Keratinocyte (primary cell): ENCODE results near the gene STRA6. TPM values are rescaled to one million over a fixed set of nuclear protein-coding genes. Genes with fewer than 3 reads are reported as not detected.

ENCODE experiments used
- DNase-seq: peaks from one replicate; pipeline ENCODE4 v3.0.0-alpha.2; 2011; ENCODE audit warnings: low read depth, missing footprints, low spot score
- FAIRE-seq: peaks from 2 replicates; lab custom pipeline; 2011; peaks lifted over from hg19 to GRCh38; lab: Jason Lieb, UNC
- H2AFZ ChIP-seq: 2 replicates; pipeline ENCODE4 v1.6.0; 2012; ENCODE audit warnings: low read length, control low read depth, inconsistent platforms; ENCODE audit not compliant: control insufficient read depth
- H3K27ac ChIP-seq: 2 replicates; pipeline ENCODE4 v1.5.1; 2011; ENCODE audit warnings: low read length; ENCODE audit not compliant: control insufficient read depth, insufficient read depth
- H3K27me3 ChIP-seq: 3 replicates; pipeline ENCODE4 v1.6.0; 2011; ENCODE audit warnings: low read length; ENCODE audit not compliant: control insufficient read depth, insufficient read depth; ENCODE audit errors: extremely low read depth
- H3K36me3 ChIP-seq, 2 experiments: 2 replicates in 1 of 2; 3 replicates in 1 of 2; pipeline ENCODE4 v1.5.1; 2011; ENCODE audit warnings: low read length in 2 of 2, mild to moderate bottlenecking in 1 of 2; ENCODE audit not compliant: control insufficient read depth in 2 of 2, insufficient read depth in 2 of 2; ENCODE audit errors: extremely low read depth in 1 of 2
- H3K4me1 ChIP-seq: 3 replicates; pipeline ENCODE4 v1.5.1; 2011; ENCODE audit warnings: low read length; ENCODE audit not compliant: control insufficient read depth, insufficient read depth; ENCODE audit errors: extremely low read depth
- H3K4me2 ChIP-seq: 3 replicates; pipeline ENCODE4 v1.6.0; 2011; ENCODE audit warnings: low read depth, low read length; ENCODE audit not compliant: control insufficient read depth, insufficient read depth; ENCODE audit errors: extremely low read depth
- H3K4me3 ChIP-seq, 3 experiments: fragments of 200-600 bp in 1 of 3; sonication (generic) in 1 of 3; 2 replicates in 2 of 3; 3 replicates in 1 of 3; pipeline ENCODE4 v1.5.1; 2011 to 2016; ENCODE audit warnings: low read length in 3 of 3, mild to moderate bottlenecking in 3 of 3, control low read depth in 2 of 3, inconsistent platforms in 1 of 3, low read depth in 1 of 3, mixed read lengths in 1 of 3, mixed run types in 1 of 3, moderate library complexity in 1 of 3; ENCODE audit not compliant: control insufficient read depth in 2 of 3, insufficient read depth in 2 of 3; ENCODE audit errors: extremely low read depth in 1 of 3
- H3K79me2 ChIP-seq: 2 replicates; pipeline ENCODE4 v1.6.0; 2012; ENCODE audit warnings: low read length; ENCODE audit not compliant: control insufficient read depth, insufficient read depth
- H3K9ac ChIP-seq: 3 replicates; pipeline ENCODE4 v1.6.0; 2011; ENCODE audit warnings: low read length; ENCODE audit not compliant: control insufficient read depth, insufficient read depth; ENCODE audit errors: extremely low read depth
- H3K9me1 ChIP-seq: 3 replicates; pipeline ENCODE4 v1.6.0; 2011; ENCODE audit warnings: low read length; ENCODE audit not compliant: control insufficient read depth, insufficient read depth; ENCODE audit errors: extremely low read depth
- H3K9me3 ChIP-seq: 2 replicates; pipeline ENCODE4 v1.5.1; 2012; ENCODE audit warnings: low read depth, low read length; ENCODE audit not compliant: control insufficient read depth
- H4K20me1 ChIP-seq: 3 replicates; pipeline ENCODE4 v1.6.0; 2011; ENCODE audit warnings: low read length; ENCODE audit not compliant: control insufficient read depth, insufficient read depth; ENCODE audit errors: extremely low read depth
- CTCF ChIP-seq, 3 experiments: IDR thresholded peaks in 1 of 3; conservative IDR thresholded peaks in 1 of 3; optimal IDR thresholded peaks in 1 of 3; 2 replicates in 2 of 3; 3 replicates in 1 of 3; pipeline versions ENCODE3 to v1.5.1; 2011; ENCODE audit warnings: low read length in 3 of 3, mild to moderate bottlenecking in 3 of 3, moderate library complexity in 2 of 3, control low read depth in 1 of 3, inconsistent platforms in 1 of 3; ENCODE audit not compliant: insufficient read depth in 2 of 3; ENCODE audit errors: extremely low read depth in 1 of 3
- EZH2 ChIP-seq: IDR thresholded peaks from one replicate; pipeline ENCODE4 v1.6.1; 2012; ENCODE audit warnings: inconsistent platforms, mild to moderate bottlenecking, low read length, moderate library complexity
- dilution Hi-C: fragments of 300-500 bp; cut with MboI; formaldehyde crosslinking; loops from one replicate; pipeline ENCODE4 v1.7.0; 2020; ENCODE audit warnings: low sequenced_read_pairs; ENCODE audit not compliant: extremely low pct_ligation_motif_present
- polyA plus RNA-seq, 5 experiments: library from polyadenylated mRNA; depleted of rRNA in 3 of 5; stranded (reverse) in 3 of 5; stranded (forward) in 1 of 5; unstranded in 1 of 5; fragments of >200 nt; gene quantifications; 1 replicate in 1 of 5; 2 replicates in 3 of 5; 3 replicates in 1 of 5; pipeline versions ENCODE4 v1.2.1 to v1.2.3, GENCODE V29; 2011 to 2012; ENCODE audit warnings: missing spikeins in 2 of 5, low read depth in 1 of 5, low replicate concordance in 1 of 5

Gene STRA6
- polyA plus RNA-seq, 1 donor (not counting 4 experiments of a cell fraction or from before 2014, with no cell fraction given): not detected

DNA sequence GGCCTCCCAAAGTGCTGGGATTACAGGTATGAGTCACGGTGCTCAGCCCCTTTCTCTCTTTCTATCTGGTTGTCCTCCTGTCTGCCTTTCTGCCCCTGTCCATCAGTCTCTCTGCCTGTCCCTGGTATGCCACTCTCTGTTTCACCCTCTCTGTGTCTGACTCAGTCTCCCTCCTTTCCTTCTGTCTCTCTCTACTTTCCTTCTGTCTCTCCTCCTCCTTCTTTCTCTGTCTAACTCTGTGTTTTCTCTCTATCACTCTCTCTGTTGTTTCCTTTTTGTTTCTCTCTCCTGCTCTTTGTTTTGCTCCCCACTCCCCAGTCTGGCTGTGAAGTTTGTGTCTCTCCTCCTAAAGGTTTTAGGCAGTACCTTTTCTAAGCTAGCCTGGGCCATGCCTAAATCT lies 9.1 kb upstream of the STRA6 start:
- no peaks in the 10 kb centered on the region for H3K79me2 ChIP-seq
- TF ChIP-seq CTCF (optimal IDR thresholded peaks at IDR 0.05 in 1 of 3, IDR thresholded peaks at IDR 0.05 in 1 of 3, conservative IDR thresholded peaks at IDR 0.05 in 1 of 3; ENCODE audit: extremely low read depth in 1 of 3, insufficient read depth in 2 of 3, low read length in 3 of 3) (no peak), EZH2 (no peak)
- dilution Hi-C loops: no loop called here
- no peaks in the 10 kb centered on the region for H4K20me1 ChIP-seq
- FAIRE-seq (no peak), DNase-seq (no peak)
- H3K4me2 ChIP-seq: no peak overlapping the region
- H3K9me1 ChIP-seq: no peaks in the 10 kb centered on the region
- H3K9me3 ChIP-seq: no peaks in the 10 kb centered on the region
- no peaks in the 10 kb centered on the region for H3K36me3 ChIP-seq
- no peak overlapping the region for H3K9ac ChIP-seq
- H3K27ac ChIP-seq: no peak overlapping the region
- no peak overlapping the region for H2AFZ ChIP-seq
- H3K4me1 ChIP-seq: peaks cover 5% of the 10 kb centered on the region
- H3K27me3 ChIP-seq: peaks cover 48% of the 10 kb centered on the region
- no peak overlapping the region for H3K4me3 ChIP-seq

- H3K9me3 ChIP-seq: no peaks in the 10 kb centered on the region
- dilution Hi-C loops: no loop called here
- H3K27me3 ChIP-seq: peaks cover 43% of the 10 kb centered on the region
- TF ChIP-seq EZH2 (no peak), CTCF (optimal IDR thresholded peaks at IDR 0.05 in 1 of 3, IDR thresholded peaks at IDR 0.05 in 1 of 3, conservative IDR thresholded peaks at IDR 0.05 in 1 of 3; ENCODE audit: extremely low read depth in 1 of 3, insufficient read depth in 2 of 3, low read length in 3 of 3) (no peak)
- no peaks in the 10 kb centered on the region for H4K20me1 ChIP-seq
- H3K27ac ChIP-seq: no peak overlapping the region
- no peak for FAIRE-seq
- H3K4me1 ChIP-seq: peaks cover 5% of the 10 kb centered on the region
- H3K79me2 ChIP-seq: no peaks in the 10 kb centered on the region
- no peaks in the 10 kb centered on the region for H3K36me3 ChIP-seq
- no peak overlapping the region for H3K4me3 ChIP-seq
- H3K9me1 ChIP-seq: no peaks in the 10 kb centered on the region
- no peak overlapping the region for H3K9ac ChIP-seq
- H3K4me2 ChIP-seq: no peak overlapping the region
- no peak overlapping the region for H2AFZ ChIP-seq
- DNase-seq: no peak
Measured at GRCh38 chr15:74210729-74211128, 8.1 kb upstream of the STRA6 start.
